Kidney (tissue), 14 donors: Measurements from ENCODE around the gene PODN. TPM values are rescaled to one million over a fixed set of nuclear protein-coding genes. Genes with fewer than 3 reads are reported as not detected.

Source experiments
- DNase-seq, 5 donors: peaks; one replicate each; pipeline ENCODE4 v3.0.0-alpha.2; 2013 to 2020
- FAIRE-seq: peaks from 2 replicates; lab custom pipeline; 2012; peaks lifted over from hg19 to GRCh38; lab: Jason Lieb, UNC
- H3K27ac ChIP-seq, 2 donors: one replicate each; pipeline ENCODE4 v1.7.0; 2013; ENCODE audit warnings: low read depth in 2 of 2, low read length in 2 of 2, inconsistent platforms in 1 of 2
- H3K27me3 ChIP-seq: one replicate; pipeline ENCODE4 v1.7.1; 2013; ENCODE audit warnings: low read length, inconsistent platforms; ENCODE audit not compliant: control insufficient read depth, insufficient read depth
- H3K36me3 ChIP-seq, 3 donors: one replicate each; pipeline versions ENCODE4 v1.7.0 to v1.7.1; 2013; ENCODE audit warnings: low read length in 3 of 3, control low read depth in 1 of 3, inconsistent platforms in 1 of 3; ENCODE audit not compliant: insufficient read depth in 3 of 3, control insufficient read depth in 2 of 3
- H3K4me1 ChIP-seq, 3 donors: one replicate each; pipeline versions ENCODE4 v1.7.0 to v1.7.1; 2013; ENCODE audit warnings: low read length in 3 of 3, inconsistent platforms in 1 of 3, low read depth in 1 of 3; ENCODE audit not compliant: control insufficient read depth in 2 of 3, insufficient read depth in 2 of 3
- H3K4me3 ChIP-seq, 3 donors: one replicate each; pipeline versions ENCODE4 v1.7.0 to v1.8.1; 2013; ENCODE audit warnings: low read length in 3 of 3, control low read depth in 1 of 3, inconsistent platforms in 1 of 3
- H3K9ac ChIP-seq, 3 donors: one replicate each; pipeline versions ENCODE4 v1.7.0 to v1.7.1; 2013; ENCODE audit warnings: low read length in 3 of 3, control low read depth in 1 of 3, inconsistent platforms in 1 of 3
- H3K9me3 ChIP-seq, 3 donors: one replicate each; pipeline versions ENCODE4 v1.7.0 to v1.7.1; 2013; ENCODE audit warnings: low read length in 3 of 3, control low read depth in 1 of 3, inconsistent platforms in 1 of 3; ENCODE audit not compliant: control insufficient read depth in 2 of 3, insufficient read depth in 1 of 3
- CTCF ChIP-seq: IDR thresholded peaks from 3 replicates; pipeline ENCODE4 v1.5.1; 2012; ENCODE audit warnings: mild to moderate bottlenecking, moderate library complexity, borderline replicate concordance; ENCODE audit not compliant: insufficient read depth; ENCODE audit errors: extremely low read depth
- intact Hi-C: fragments of 100-400 bp; cut with DNase I; formaldehyde crosslinking; loops from one replicate; pipeline ENCODE4 v1.11.1; 2022
- polyA plus RNA-seq: library from polyadenylated mRNA; stranded (reverse); fragments of 350-450 nt; fragmentation: Illumina TruSeq; extraction: RNeasy Lipid Tissue Mini Kit (QIAGEN cat#74804); gene quantifications from one replicate; pipeline ENCODE4 v1.2.3, GENCODE V29; 2014; ENCODE audit warnings: low read depth, low replicate concordance; ENCODE audit not compliant: insufficient read depth
- total RNA-seq: library from RNA; stranded (reverse); fragmentation: NEBNext Ultra II Directional; extraction: Animal tissue kit (Norgen Biotek cat#: 25700); gene quantifications from one replicate; pipeline ENCODE4 v1.2.1, GENCODE V29; 2021
- donor health status: control.
- donor health status: control.
- donor health status: control.
- donor health status: control.
- donor health status: control.
- donor health status: DM: yes; HTN: yes; CAD: no.
- donor health status: Normal renal cell carcinoma (clear cell type).

Gene PODN
- total and polyA plus RNA-seq, 2 donors from 2014 or later = 1.4 to 8.1 TPM

- H3K36me3 ChIP-seq = no peaks in the 10 kb centered on the region
- DNase-seq (peak in 1 of 5 donors; percentile 56), FAIRE-seq (no peak)
- no peak overlapping the region for H3K4me3 ChIP-seq
- no peak overlapping the region for H3K27ac ChIP-seq
- no peaks in the 10 kb centered on the region for H3K4me1 ChIP-seq
- H3K9me3 ChIP-seq = no peaks in the 10 kb centered on the region
- H3K9ac ChIP-seq = no peak overlapping the region
- TF ChIP-seq CTCF = no peak
- no peaks in the 10 kb centered on the region for H3K27me3 ChIP-seq
- intact Hi-C loops = no loop called here
Observed at GRCh38 chr1:53077599-53077965, 15.6 kb downstream of the PODN start.

GRCh38 chr1:53078333-53079101 lies 16.5 kb downstream of the PODN start:
- no peak for TF ChIP-seq CTCF
- FAIRE-seq = no peak
- Histone ChIP-seq H3K4me3 (no peak overlapping the region), H3K36me3 (no peaks in the 10 kb centered on the region), H3K4me1 (no peaks in the 10 kb centered on the region), H3K27me3 (no peaks in the 10 kb centered on the region), H3K9me3 (no peaks in the 10 kb centered on the region), H3K27ac (no peak overlapping the region), H3K9ac (no peak overlapping the region)
- DNase-seq = peak in 1 of 5 donors; percentile 64
- intact Hi-C loops = no loop called here

- H3K4me1 ChIP-seq = no peaks in the 10 kb centered on the region
- H3K4me3 ChIP-seq = no peak overlapping the region
- H3K27ac ChIP-seq = no peak overlapping the region
- no peak overlapping the region for H3K9ac ChIP-seq
- no peaks in the 10 kb centered on the region for H3K9me3 ChIP-seq
- TF ChIP-seq CTCF = no peak
- DNase-seq (peak in 1 of 5 donors; percentile 21), FAIRE-seq (no peak)
- no peaks in the 10 kb centered on the region for H3K36me3 ChIP-seq
- H3K27me3 ChIP-seq = no peaks in the 10 kb centered on the region
- intact Hi-C loops = no loop called here
Observed at GRCh38 chr1:53079251-53079650, 17.2 kb downstream of the PODN start.

- no peaks in the 10 kb centered on the region for H3K27me3 ChIP-seq
- no peak overlapping the region for H3K27ac ChIP-seq
- H3K4me1 ChIP-seq = no peaks in the 10 kb centered on the region
- no peaks in the 10 kb centered on the region for H3K36me3 ChIP-seq
- intact Hi-C loops = no loop called here
- DNase-seq = peak in 1 of 5 donors; percentile 37
- FAIRE-seq = no peak
- H3K9ac ChIP-seq = no peak overlapping the region
- H3K4me3 ChIP-seq = no peak overlapping the region
- no peak for TF ChIP-seq CTCF
- H3K9me3 ChIP-seq = no peaks in the 10 kb centered on the region
Observed at GRCh38 chr1:53080041-53080440, 18.0 kb downstream of the PODN start.
